A673 (cell line): ENCODE data around the gene CCDC102A.

Experiments
- CTCF ChIP-seq: fragments of 300-800, 200-600 bp; sonication (generic); conservative IDR thresholded peaks from 2 replicates; pipeline ENCODE4 v1.5.1; 2017; ENCODE audit warnings: low read depth, mild to moderate bottlenecking, antibody characterized with exemption, low read length, moderate library complexity, mixed read lengths
- EZH2 ChIP-seq: fragments of 200-600 bp; sonication (generic); IDR thresholded peaks from 2 replicates; pipeline ENCODE4 v1.6.1; 2017; ENCODE audit warnings: borderline replicate concordance, low read depth, mild to moderate bottlenecking, mixed read lengths, antibody characterized with exemption, low read length; ENCODE audit not compliant: poor library complexity, severe bottlenecking

GRCh38 chr16:57562669-57563486 lies 26.5 kb upstream of the CCDC102A start:
- TF ChIP-seq CTCF (no peak), EZH2 (no peak)
